Measurements from ENCODE around the gene PLCG2. TPM values are rescaled to one million over a fixed set of nuclear protein-coding genes. Genes with fewer than 3 reads are reported as not detected.
"Not testable (repeated sequence)": the region's sequence is repeated elsewhere in the genome, so short reads cannot be mapped to it uniquely, and the experiment has no call there.

Gene PLCG2
- total RNA-seq, 2 experiments from 2014 or later: 10.1 to 11.1 TPM

DNA sequence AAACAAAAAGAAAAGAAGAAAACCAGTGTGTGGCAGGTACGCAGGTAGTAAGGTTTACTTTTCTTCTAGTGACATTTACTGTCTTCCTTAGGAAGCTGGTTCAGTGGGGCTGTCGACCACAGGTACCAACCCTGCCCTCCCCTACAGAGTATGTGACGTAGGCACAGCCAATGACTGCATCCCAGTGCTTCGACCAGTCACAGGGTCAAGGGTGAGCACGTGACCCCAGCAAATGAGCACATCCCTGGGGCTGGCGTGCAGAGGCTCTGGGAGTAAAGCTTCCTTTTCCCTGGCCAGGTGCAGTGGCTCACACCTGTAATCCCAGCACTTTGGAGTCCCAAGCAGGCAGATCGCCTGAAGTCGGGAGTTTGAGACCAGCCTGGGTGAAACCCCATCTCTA is 38.9 kb upstream of the PLCG2 start:
- no peaks in the 10 kb centered on the region for H3K36me3 Mint-ChIP-seq (ENCODE audit: low read depth)
- ChIA-PET POLR2A (no interaction called here), CTCF (interaction anchor here (1.0 to 2.1 kb wide), 3 partner anchors 10 to 375 kb away, joined by 3 to 12 read pairs (median 5); no protein-coding TSS in a partner anchor)
- H3K4me3 Mint-ChIP-seq: no peak overlapping the region
- no peaks in the 10 kb centered on the region for H3K9me3 Mint-ChIP-seq (ENCODE audit: insufficient read depth)
- no peak overlapping the region for H3K27ac Mint-ChIP-seq
- H3K27me3 Mint-ChIP-seq (ENCODE audit: low read depth): peaks cover 9% of the 10 kb centered on the region
- H3K4me1 Mint-ChIP-seq (ENCODE audit: low read depth): peaks cover 23% of the 10 kb centered on the region
- DNase-seq (no peak), ATAC-seq (no peak)

- not testable (repeated sequence) for ATAC-seq; DNase-seq; H3K9me3 Mint-ChIP-seq (ENCODE audit: insufficient read depth); H3K27ac Mint-ChIP-seq; H3K27me3 Mint-ChIP-seq (ENCODE audit: low read depth); H3K36me3 Mint-ChIP-seq (ENCODE audit: low read depth); H3K4me3 Mint-ChIP-seq
- peaks cover 32% of the 10 kb centered on the region for H3K4me1 Mint-ChIP-seq (ENCODE audit: low read depth)
- CTCF ChIA-PET: interaction anchor here (0.8 to 2.1 kb wide), 5 partner anchors 119 to 706 kb away, joined by 3 to 12 read pairs (median 4); partner anchors contain the start of gene ATMIN
- POLR2A ChIA-PET: interaction anchor here (0.9 kb wide), 1 partner anchor 110 kb away, joined by 3 read pairs; no protein-coding TSS in a partner anchor
These were observed 37.7 kb upstream of the PLCG2 start for GRCh38 chr16:81741430-81741770.

DNA sequence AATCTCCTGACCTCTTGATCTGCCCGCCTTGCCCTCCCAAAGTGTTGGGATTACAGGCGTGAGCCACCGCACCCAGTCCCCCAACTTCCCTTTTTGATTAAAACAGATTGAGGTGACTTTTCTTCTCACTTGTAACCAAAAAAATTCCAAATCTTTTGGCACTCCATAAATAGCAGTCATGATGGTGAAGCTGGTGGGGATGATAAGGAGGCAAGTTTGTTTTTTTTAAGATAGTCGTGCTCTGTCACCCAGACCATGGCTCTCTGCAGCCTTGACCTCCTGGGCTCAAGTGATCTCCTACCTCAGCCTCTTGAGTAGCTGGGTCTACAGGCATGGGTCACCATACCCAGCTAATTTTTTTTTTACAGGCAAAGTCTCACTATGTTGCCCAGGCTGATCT is 34.7 kb upstream of the PLCG2 start:
- H3K27ac Mint-ChIP-seq: no peak overlapping the region
- no peak overlapping the region for H3K4me3 Mint-ChIP-seq
- peaks cover 8% of the 10 kb centered on the region for H3K27me3 Mint-ChIP-seq (ENCODE audit: low read depth)
- CTCF ChIA-PET: no interaction called here
- no peaks in the 10 kb centered on the region for H3K36me3 Mint-ChIP-seq (ENCODE audit: low read depth)
- POLR2A ChIA-PET: no interaction called here
- ATAC-seq (no peak), DNase-seq (no peak)
- H3K9me3 Mint-ChIP-seq (ENCODE audit: insufficient read depth): no peaks in the 10 kb centered on the region
- H3K4me1 Mint-ChIP-seq (ENCODE audit: low read depth): peaks cover 40% of the 10 kb centered on the region

DNA sequence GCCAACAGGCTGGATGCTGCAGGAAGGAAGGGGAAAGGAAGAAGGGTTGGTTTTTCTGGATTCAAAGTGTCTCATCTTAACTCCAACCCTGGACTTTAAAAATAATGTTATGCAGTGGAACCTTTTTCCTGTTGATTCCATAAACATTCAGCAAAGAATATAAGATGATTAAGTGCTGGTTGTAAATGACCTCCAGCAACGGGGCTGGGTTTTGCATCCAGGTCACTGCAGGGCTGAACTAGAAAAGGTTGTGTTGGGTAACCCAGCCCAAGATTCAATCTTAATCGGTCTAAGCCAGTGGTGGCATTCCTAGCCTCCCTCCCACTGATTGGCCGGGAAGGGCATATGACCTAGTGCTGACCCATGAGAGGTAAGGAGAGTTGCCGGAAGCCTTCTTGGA is 34.2 kb upstream of the PLCG2 start:
- POLR2A ChIA-PET: no interaction called here
- H3K4me3 Mint-ChIP-seq: no peak overlapping the region
- CTCF ChIA-PET: no interaction called here

DNA sequence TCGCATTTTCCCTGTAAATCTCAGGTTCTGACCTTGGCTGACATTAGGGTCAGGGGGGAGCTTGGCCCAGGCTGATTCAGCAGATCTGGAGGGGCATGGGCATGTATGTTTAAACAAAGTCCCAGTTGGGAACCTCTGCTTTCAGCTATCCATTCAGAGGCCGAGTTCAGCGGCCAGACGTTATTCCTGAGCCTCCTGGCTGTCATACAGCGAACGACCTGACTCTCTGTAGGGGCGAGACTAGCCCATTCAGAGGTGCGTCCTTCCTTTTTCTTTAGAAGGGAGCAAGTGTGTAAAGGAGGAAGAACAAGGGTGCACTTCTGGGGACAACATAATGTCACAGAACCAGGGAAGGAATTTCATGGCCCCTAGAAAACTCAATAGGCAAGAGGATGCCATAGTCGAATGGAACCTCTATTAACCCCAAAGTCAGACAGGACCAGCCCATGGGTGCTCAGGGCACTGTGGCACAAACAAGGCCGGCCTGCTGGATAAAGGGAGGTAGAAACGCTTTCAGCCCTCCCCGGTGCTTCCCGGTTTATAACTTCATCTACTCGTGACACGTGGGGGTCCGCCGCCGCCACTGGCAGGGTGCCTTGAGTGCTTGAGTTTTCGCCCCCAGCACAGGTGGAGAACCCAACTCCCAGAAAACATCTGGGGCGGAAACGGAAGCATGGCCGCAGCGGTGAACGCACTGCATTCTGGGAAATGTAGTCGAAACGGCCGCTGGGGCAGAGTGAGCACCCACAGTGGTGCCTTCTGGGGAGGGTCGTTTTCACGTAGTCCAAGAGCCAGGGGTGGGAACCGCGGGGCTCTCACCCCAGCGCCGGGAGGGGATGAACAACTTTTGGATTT is 33.2 kb upstream of the PLCG2 start:
- ChIA-PET POLR2A (no interaction called here), CTCF (no interaction called here)
- Mint-ChIP-seq H3K4me1 (ENCODE audit: low read depth) (peaks cover 31% of the 10 kb centered on the region), H3K27me3 (ENCODE audit: low read depth) (peaks cover 8% of the 10 kb centered on the region), H3K36me3 (ENCODE audit: low read depth) (no peaks in the 10 kb centered on the region), H3K9me3 (ENCODE audit: insufficient read depth) (no peaks in the 10 kb centered on the region), H3K4me3 (peak overlapping the region; percentile 76), H3K27ac (peak overlapping the region; percentile 87)
- DNase-seq (peak; percentile 85), ATAC-seq (peak; percentile 81)

More for the DNA sequence above, 34.2 kb upstream of the PLCG2 start:
- ATAC-seq: no peak
- no peaks in the 10 kb centered on the region for H3K9me3 Mint-ChIP-seq (ENCODE audit: insufficient read depth)
- H3K27ac Mint-ChIP-seq: no peak overlapping the region
- H3K4me1 Mint-ChIP-seq (ENCODE audit: low read depth): peaks cover 40% of the 10 kb centered on the region
- no peaks in the 10 kb centered on the region for H3K36me3 Mint-ChIP-seq (ENCODE audit: low read depth)
- no peak for DNase-seq
- peaks cover 8% of the 10 kb centered on the region for H3K27me3 Mint-ChIP-seq (ENCODE audit: low read depth)

DNA sequence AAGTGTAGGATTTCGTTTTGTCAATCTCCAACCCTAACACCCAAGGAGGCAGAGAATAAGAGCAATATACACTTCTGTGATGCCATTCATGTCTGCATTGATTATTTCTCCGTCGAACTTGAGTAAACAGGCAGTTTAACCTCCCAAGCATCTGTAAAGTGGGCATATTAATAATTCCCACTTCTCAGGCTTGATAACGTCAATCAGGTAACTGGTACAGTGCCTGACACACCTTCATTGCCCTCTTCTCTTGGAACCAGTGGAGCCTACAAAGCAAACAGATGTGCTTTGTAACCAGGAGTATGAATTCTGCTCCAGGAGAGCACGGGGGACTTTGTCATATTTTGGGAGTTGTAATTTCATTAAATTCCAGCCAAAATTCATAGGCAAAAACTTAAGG is 32.5 kb upstream of the PLCG2 start:
- Mint-ChIP-seq H3K9me3 (ENCODE audit: insufficient read depth) (no peaks in the 10 kb centered on the region), H3K27ac (no peak overlapping the region), H3K36me3 (ENCODE audit: low read depth) (no peaks in the 10 kb centered on the region), H3K4me3 (peak overlapping the region; percentile 76), H3K4me1 (ENCODE audit: low read depth) (peaks cover 29% of the 10 kb centered on the region), H3K27me3 (ENCODE audit: low read depth) (peaks cover 8% of the 10 kb centered on the region)
- POLR2A ChIA-PET: no interaction called here
- no peak for ATAC-seq
- CTCF ChIA-PET: no interaction called here
- no peak for DNase-seq

GRCh38 chr16:81748476-81749198 is 30.5 kb upstream of the PLCG2 start:
- CTCF ChIA-PET: interaction anchor here (0.7 to 1.3 kb wide), 4 partner anchors 122 to 137 kb away, joined by 3 to 9 read pairs (median 6); no protein-coding TSS in a partner anchor
- ATAC-seq (peak; percentile 63), DNase-seq (no peak)
- H3K4me3 Mint-ChIP-seq: no peak overlapping the region
- POLR2A ChIA-PET: no interaction called here
- H3K36me3 Mint-ChIP-seq (ENCODE audit: low read depth): no peaks in the 10 kb centered on the region
- H3K27me3 Mint-ChIP-seq (ENCODE audit: low read depth): peaks cover 4% of the 10 kb centered on the region
- H3K9me3 Mint-ChIP-seq (ENCODE audit: insufficient read depth): no peaks in the 10 kb centered on the region
- peaks cover 44% of the 10 kb centered on the region for H3K4me1 Mint-ChIP-seq (ENCODE audit: low read depth)
- H3K27ac Mint-ChIP-seq: no peak overlapping the region

DNA sequence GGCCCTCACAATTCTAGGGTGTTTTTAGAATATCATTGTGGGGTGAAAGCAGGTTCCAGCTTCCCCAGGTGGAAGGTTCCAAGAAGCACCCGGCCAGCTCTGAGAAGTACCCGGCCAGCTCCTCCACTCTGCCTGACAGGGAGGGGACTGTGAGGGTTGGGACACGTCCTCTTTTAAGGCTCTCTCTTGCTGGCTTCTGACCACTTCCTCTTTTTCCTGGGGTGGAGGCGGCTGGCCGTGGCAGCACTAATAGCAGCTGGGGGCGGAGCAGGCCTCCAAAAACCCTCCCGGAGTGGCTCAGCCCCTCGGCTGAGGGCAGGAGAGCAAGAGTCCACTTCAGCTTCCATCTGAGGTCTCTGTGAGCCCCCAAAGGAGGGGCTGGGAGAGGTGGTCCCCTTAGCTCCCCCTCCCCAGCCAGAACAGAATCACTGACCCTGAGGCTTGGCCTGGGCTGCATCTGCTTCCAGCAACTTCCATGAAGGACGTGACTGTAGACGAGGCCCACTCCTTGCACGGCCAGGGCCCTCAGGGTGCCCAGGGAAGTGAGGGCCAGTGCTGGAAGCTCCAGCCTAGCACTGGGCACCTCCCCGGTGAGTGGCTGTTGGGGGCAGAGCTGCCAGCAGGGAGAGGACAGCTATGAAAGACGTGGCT is 26.7 kb upstream of the PLCG2 start:
- Mint-ChIP-seq H3K27ac (peak overlapping the region; percentile 25), H3K9me3 (ENCODE audit: insufficient read depth) (no peaks in the 10 kb centered on the region), H3K36me3 (ENCODE audit: low read depth) (no peaks in the 10 kb centered on the region), H3K4me1 (ENCODE audit: low read depth) (peaks cover 47% of the 10 kb centered on the region), H3K27me3 (ENCODE audit: low read depth) (peaks cover 4% of the 10 kb centered on the region), H3K4me3 (no peak overlapping the region)
- ChIA-PET POLR2A (no interaction called here), CTCF (interaction anchor here (0.7 to 3.4 kb wide), 3 partner anchors 23 to 144 kb away, joined by 3 to 15 read pairs (median 3); no protein-coding TSS in a partner anchor)
- ATAC-seq (peak; percentile 23), DNase-seq (no peak)

GRCh38 chr16:81752876-81753227 is 26.2 kb upstream of the PLCG2 start:
- no peak for DNase-seq
- H3K27me3 Mint-ChIP-seq (ENCODE audit: low read depth): peaks cover 4% of the 10 kb centered on the region

DNA sequence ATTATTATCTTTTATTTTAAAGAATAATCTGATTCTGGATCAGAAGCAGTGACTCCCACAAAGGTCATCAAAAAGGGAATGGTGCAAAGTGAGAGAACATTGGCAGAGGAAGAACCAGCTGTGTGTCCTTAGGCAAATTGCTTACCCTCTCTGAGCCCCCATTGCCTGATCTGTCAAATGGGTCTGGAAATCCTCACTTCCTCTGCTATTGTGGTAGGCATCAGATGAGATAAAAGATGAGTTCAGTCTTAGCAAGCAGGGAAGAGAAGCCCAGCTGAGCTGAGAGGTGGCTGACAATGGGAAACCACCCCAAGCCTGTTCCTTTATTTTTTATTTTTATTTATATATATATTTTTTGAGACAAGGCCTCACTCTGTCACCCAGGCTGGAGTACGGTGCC is 24.2 kb upstream of the PLCG2 start:
- H3K9me3 Mint-ChIP-seq (ENCODE audit: insufficient read depth): no peaks in the 10 kb centered on the region
- H3K36me3 Mint-ChIP-seq (ENCODE audit: low read depth): no peaks in the 10 kb centered on the region
- no peak overlapping the region for H3K4me3 Mint-ChIP-seq
- ChIA-PET CTCF (no interaction called here), POLR2A (no interaction called here)
- no peak for DNase-seq
- H3K27me3 Mint-ChIP-seq (ENCODE audit: low read depth): no peaks in the 10 kb centered on the region
- H3K27ac Mint-ChIP-seq: no peak overlapping the region
- H3K4me1 Mint-ChIP-seq (ENCODE audit: low read depth): peaks cover 30% of the 10 kb centered on the region
- no peak for ATAC-seq

More at GRCh38 chr16:81752876-81753227, 26.2 kb upstream of the PLCG2 start:
- H3K4me1 Mint-ChIP-seq (ENCODE audit: low read depth): peaks cover 44% of the 10 kb centered on the region
- CTCF ChIA-PET: interaction anchor here (3.4 kb wide), 1 partner anchor 121 kb away, joined by 15 read pairs; no protein-coding TSS in a partner anchor
- POLR2A ChIA-PET: no interaction called here
- no peaks in the 10 kb centered on the region for H3K36me3 Mint-ChIP-seq (ENCODE audit: low read depth)
- no peak for ATAC-seq
- no peaks in the 10 kb centered on the region for H3K9me3 Mint-ChIP-seq (ENCODE audit: insufficient read depth)
- no peak overlapping the region for H3K27ac Mint-ChIP-seq
- H3K4me3 Mint-ChIP-seq: no peak overlapping the region

GRCh38 chr16:81755915-81756614 is 23.0 kb upstream of the PLCG2 start:
- Mint-ChIP-seq H3K9me3 (ENCODE audit: insufficient read depth) (no peaks in the 10 kb centered on the region), H3K36me3 (ENCODE audit: low read depth) (no peaks in the 10 kb centered on the region), H3K4me1 (ENCODE audit: low read depth) (peaks cover 30% of the 10 kb centered on the region), H3K27ac (no peak overlapping the region), H3K27me3 (ENCODE audit: low read depth) (no peaks in the 10 kb centered on the region), H3K4me3 (no peak overlapping the region)
- ChIA-PET POLR2A (no interaction called here), CTCF (interaction anchor here (1.3 to 1.7 kb wide), 2 partner anchors 12 to 118 kb away, joined by 3 to 6 read pairs; no protein-coding TSS in a partner anchor)
- ATAC-seq (no peak), DNase-seq (no peak)

All from activated CD8-positive, alpha-beta T cell treated with anti-CD3 and anti-CD28 coated beads, Interleukin-2, amount 10 ng/mL, durations not matched to agents 7 days and 5 days (primary cell).